ENCODE data around the gene PLD3. TPM values are rescaled to one million over a fixed set of nuclear protein-coding genes. Genes with fewer than 3 reads are reported as not detected.
A peak's percentile ranks its signal among the peaks of the same experiment; 100 is the strongest.

PLD3 gene
- total and polyA plus RNA-seq, 2 experiments from 2014 or later = 866 to 875 TPM

DNA sequence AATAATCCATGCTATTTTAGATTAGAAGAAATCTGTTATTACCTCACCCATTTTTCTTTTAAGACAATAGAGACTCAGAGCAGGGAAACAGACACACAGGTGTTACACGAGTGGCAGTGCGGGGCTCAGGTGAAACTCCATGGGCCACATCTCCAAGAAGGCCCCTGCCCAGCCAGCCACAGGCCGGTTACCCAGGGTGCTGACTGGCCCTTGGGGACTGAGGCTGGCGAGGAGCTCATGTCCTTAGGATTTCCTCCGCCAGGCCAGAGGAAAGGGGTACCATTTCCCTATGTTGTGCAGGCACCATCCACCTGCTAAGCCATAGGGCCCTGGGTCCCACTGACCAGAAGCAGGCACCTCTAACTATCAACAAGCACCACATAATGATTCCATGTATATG, 10.9 kb upstream of the PLD3 start:
- H3K27ac ChIP-seq = no peak overlapping the region

DNA sequence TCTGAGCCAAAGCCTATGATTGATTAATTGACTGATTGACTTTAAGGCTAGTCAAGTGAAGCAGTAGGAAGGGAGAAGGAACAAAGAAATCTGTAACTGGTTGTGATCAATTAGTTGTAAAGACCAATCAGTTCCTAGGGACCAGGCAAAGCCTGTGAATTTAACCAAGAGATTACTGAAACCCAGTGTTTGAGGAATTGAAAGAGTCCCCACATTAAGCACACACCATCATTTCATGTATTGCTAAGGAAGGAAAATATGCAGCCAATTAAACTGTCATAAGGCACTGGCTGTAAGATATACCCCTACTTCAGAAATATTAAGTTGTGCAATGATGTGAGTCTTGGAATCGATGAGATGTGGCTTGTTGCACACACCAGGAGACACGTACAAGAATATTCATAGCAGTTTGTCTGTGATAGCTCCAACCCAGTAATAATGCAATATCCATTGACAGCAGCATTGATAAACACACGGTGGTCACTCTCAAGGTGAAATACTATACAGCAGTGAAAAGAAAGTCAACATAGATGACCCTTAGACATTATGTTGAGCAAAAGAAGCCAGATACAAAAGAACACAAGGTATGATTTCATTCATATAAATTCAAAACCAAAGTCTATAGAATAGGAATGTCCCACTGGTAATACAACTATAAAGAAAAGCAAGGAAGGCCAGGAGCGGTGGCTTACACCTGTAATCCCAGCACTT, 9.3 kb upstream of the PLD3 start:
- TF ChIP-seq, protein P1, sequence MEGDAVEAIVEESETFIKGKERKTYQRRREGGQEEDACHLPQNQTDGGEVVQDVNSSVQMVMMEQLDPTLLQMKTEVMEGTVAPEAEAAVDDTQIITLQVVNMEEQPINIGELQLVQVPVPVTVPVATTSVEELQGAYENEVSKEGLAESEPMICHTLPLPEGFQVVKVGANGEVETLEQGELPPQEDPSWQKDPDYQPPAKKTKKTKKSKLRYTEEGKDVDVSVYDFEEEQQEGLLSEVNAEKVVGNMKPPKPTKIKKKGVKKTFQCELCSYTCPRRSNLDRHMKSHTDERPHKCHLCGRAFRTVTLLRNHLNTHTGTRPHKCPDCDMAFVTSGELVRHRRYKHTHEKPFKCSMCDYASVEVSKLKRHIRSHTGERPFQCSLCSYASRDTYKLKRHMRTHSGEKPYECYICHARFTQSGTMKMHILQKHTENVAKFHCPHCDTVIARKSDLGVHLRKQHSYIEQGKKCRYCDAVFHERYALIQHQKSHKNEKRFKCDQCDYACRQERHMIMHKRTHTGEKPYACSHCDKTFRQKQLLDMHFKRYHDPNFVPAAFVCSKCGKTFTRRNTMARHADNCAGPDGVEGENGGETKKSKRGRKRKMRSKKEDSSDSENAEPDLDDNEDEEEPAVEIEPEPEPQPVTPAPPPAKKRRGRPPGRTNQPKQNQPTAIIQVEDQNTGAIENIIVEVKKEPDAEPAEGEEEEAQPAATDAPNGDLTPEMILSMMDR (IDR thresholded peaks at IDR 0.05; ENCODE audit: low read depth, low read length) = no peak
- no peaks in the 10 kb centered on the region for H3K27me3 ChIP-seq
- no peaks in the 10 kb centered on the region for H3K4me1 ChIP-seq (ENCODE audit: low read depth)
- H3K27ac ChIP-seq = no peak overlapping the region
- H3K36me3 ChIP-seq = peaks cover 3% of the 10 kb centered on the region
- no peak overlapping the region for H3K4me3 ChIP-seq
- DNase-seq (ENCODE audit: low read depth in 1 of 2, low spot score in 1 of 2) = no peak
- H3K9me3 ChIP-seq (ENCODE audit: low read depth) = no peaks in the 10 kb centered on the region

More for the DNA sequence above, 10.9 kb upstream of the PLD3 start:
- no peak overlapping the region for H3K4me3 ChIP-seq
- H3K9me3 ChIP-seq (ENCODE audit: low read depth) = no peaks in the 10 kb centered on the region
- TF ChIP-seq, protein P1 (IDR thresholded peaks at IDR 0.05; ENCODE audit: low read depth, low read length) = no peak
- no peak for DNase-seq (ENCODE audit: low read depth in 1 of 2, low spot score in 1 of 2)
- H3K36me3 ChIP-seq = peaks cover 9% of the 10 kb centered on the region
- H3K4me1 ChIP-seq (ENCODE audit: low read depth) = no peaks in the 10 kb centered on the region
- no peaks in the 10 kb centered on the region for H3K27me3 ChIP-seq

DNA sequence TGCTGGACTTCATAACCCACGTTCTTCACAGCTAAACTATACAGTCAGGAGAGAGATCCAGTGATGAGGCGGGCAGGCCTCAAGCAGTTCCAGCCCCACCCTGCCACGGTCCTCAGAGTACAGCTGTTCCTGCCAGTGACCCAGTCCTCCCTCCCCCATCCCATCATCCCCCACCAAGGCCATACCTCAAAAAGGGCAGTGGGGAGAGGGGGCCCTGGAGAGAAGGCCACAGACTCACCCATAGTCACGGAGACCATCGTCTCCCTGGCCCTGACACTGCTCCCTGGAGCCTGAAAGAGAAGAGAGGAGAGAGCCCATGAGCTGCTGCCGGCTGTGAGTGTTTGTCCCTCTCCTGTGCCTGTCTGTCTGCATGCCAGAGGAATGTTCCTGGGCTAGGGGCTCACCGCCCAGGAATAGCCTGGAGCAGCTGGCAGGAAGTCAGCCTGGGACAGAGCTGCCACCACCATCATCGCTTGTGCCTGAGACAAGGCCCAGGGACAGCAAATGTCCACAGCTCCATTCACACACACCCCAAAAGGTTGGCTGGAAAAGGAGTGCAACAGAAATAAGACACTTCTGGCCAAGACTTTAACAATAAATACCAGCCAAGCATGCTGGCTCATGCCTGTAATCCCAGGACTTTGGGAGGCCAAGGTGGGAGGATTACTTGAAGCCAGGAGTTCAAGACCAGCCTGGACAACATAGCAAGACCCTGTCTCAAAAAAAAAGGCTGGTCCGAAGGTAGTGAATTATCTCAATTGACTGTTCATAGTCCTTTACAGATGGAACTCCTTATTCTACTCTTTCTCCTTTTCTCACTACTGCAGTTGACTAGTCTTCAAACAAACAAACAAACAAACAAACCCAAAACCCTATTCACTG, 6.7 kb upstream of the PLD3 start:
- Histone ChIP-seq H3K4me3 (no peak overlapping the region), H3K36me3 (no peaks in the 10 kb centered on the region), H3K27ac (peak overlapping the region; percentile 79), H3K4me1 (ENCODE audit: low read depth) (no peaks in the 10 kb centered on the region), H3K9me3 (ENCODE audit: low read depth) (no peaks in the 10 kb centered on the region), H3K27me3 (no peaks in the 10 kb centered on the region)
- DNase-seq (ENCODE audit: low read depth in 1 of 2, low spot score in 1 of 2) = peak in 1 of 2 donors; percentile 32
- TF ChIP-seq, protein P1 (IDR thresholded peaks at IDR 0.05; ENCODE audit: low read depth, low read length) = no peak

DNA sequence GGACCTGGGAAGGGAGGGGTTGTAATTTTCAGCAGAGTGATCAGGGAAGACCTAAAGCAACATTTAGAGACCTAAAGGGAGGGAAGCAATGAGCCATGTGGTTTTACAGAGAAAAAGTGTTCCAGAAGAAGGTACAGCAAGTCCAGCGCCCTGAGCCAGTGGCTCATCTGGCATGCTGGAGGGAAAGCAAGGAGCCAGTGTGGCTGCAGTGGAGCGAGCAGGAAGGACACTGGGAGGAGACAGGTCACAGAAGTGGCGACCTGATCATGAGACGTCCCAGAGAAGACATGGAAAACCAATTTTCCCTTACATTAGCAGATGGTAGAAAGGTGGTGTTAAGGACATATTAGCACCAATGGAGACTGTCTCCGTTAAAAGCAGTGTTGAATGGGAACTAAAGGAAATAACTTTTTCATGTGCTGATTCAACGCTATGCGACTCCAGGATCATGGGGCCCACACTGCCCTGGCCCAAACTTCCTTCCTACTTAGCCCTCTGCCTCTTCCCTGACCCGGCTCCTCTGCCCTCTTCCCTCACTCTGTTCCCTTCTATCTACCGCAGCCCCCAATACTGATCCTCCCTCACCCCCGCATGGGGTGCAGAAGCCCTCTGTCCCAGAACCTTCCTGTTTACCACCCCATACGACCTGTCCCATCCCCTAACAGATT, 5.7 kb upstream of the PLD3 start:
- DNase-seq (ENCODE audit: low read depth in 1 of 2, low spot score in 1 of 2) = no peak
- Histone ChIP-seq H3K9me3 (ENCODE audit: low read depth) (no peaks in the 10 kb centered on the region), H3K27ac (peak overlapping the region; percentile 79), H3K4me3 (no peak overlapping the region), H3K27me3 (no peaks in the 10 kb centered on the region), H3K4me1 (ENCODE audit: low read depth) (no peaks in the 10 kb centered on the region), H3K36me3 (no peaks in the 10 kb centered on the region)
- TF ChIP-seq, protein P1 (IDR thresholded peaks at IDR 0.05; ENCODE audit: low read depth, low read length) = no peak

DNA sequence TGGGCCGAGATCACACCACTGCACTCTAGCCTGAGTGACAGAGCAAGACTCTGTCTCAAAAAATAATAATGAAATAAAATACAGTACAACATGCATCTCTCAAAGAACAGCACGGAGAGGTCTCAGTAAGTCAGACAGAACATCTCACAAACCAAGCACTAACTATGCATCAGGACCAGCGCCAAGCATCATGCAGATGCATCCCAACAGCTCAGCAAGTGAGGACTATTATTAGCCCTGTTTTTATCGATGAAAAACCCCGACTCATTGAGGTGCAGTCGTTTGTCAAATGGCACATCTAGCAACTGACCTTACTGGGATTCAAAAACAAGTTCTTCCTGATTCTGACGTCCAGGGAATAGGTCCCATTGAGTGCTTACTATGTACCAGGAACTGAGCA, 4.1 kb upstream of the PLD3 start:
- no peak for DNase-seq (ENCODE audit: low read depth in 1 of 2, low spot score in 1 of 2)
- Histone ChIP-seq H3K27ac (no peak overlapping the region), H3K9me3 (ENCODE audit: low read depth) (no peaks in the 10 kb centered on the region), H3K27me3 (no peaks in the 10 kb centered on the region), H3K4me3 (no peak overlapping the region), H3K4me1 (ENCODE audit: low read depth) (no peaks in the 10 kb centered on the region), H3K36me3 (no peaks in the 10 kb centered on the region)
- TF ChIP-seq, protein P1 (IDR thresholded peaks at IDR 0.05; ENCODE audit: low read depth, low read length) = no peak

Measured in cardiac muscle cell (in vitro differentiated cells and primary cell).